Epithelial cell of esophagus (primary cell): ENCODE measurements around the gene METTL18.

Experiments used
- DNase-seq: peaks from one replicate; pipeline ENCODE4 v3.0.0; 2010; ENCODE audit warnings: low read depth
- H3K4me3 ChIP-seq: 2 replicates; pipeline ENCODE4 v1.5.1; 2011; ENCODE audit warnings: mild to moderate bottlenecking, low read length, control low read depth
- TF ChIP-seq, protein P1 (sequence below): IDR thresholded peaks from 2 replicates; pipeline ENCODE4 v1.5.1; 2011; ENCODE audit warnings: low read depth, mild to moderate bottlenecking, low read length, control low read depth, inconsistent platforms; ENCODE audit not compliant: insufficient read depth; ENCODE audit errors: missing control alignments

The METTL18 gene

GRCh38 chr1:169776440-169776839 is 18.3 kb downstream of the METTL18 start:
- no peak for DNase-seq
- TF ChIP-seq, protein P1, sequence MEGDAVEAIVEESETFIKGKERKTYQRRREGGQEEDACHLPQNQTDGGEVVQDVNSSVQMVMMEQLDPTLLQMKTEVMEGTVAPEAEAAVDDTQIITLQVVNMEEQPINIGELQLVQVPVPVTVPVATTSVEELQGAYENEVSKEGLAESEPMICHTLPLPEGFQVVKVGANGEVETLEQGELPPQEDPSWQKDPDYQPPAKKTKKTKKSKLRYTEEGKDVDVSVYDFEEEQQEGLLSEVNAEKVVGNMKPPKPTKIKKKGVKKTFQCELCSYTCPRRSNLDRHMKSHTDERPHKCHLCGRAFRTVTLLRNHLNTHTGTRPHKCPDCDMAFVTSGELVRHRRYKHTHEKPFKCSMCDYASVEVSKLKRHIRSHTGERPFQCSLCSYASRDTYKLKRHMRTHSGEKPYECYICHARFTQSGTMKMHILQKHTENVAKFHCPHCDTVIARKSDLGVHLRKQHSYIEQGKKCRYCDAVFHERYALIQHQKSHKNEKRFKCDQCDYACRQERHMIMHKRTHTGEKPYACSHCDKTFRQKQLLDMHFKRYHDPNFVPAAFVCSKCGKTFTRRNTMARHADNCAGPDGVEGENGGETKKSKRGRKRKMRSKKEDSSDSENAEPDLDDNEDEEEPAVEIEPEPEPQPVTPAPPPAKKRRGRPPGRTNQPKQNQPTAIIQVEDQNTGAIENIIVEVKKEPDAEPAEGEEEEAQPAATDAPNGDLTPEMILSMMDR = no peak
- H3K4me3 ChIP-seq = no peak overlapping the region

DNA sequence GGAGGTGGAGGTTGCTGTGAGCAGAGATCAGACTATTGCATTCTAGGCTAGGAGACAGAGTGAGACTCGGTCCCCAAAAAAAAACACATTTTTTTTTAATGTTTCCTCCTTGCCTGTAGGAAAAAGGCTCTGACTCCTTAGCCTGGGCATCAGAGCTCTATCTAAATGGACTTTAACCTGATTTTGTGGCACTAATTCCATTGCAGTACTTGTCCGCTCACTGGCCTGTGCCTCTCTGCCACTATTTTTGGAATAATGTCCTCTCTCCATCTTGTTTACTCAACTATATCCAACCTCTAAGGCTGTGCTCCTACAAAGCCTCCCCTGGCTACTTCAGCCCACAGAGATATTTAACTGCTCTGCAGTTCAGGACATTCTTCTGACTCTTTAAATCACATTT is 26.5 kb downstream of the METTL18 start:
- no peak for DNase-seq
- H3K4me3 ChIP-seq = no peak overlapping the region
- TF ChIP-seq, protein P1 = no peak

GRCh38 chr1:169765580-169766331 is 29.0 kb downstream of the METTL18 start:
- H3K4me3 ChIP-seq = no peak overlapping the region
- TF ChIP-seq, protein P1 = no peak
- DNase-seq = no peak

DNA sequence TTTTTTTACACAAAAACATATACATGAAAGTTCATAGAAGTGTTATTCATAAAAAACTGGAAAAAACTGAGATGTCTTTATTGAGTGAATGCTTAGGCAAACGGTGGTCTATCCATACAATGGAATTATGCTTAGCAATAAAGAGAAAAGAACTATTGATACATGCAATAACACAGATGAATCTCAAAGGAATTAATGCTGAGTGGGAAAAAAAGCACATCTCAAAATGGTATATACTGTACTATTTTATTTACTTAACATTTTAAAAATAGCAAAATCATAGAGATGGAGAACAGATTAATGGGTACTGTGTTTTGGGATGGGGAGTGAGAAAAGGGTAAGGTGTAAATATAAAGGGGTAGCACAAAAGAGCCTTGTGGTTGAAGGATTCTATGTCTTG is 29.8 kb downstream of the METTL18 start:
- TF ChIP-seq, protein P1 = no peak
- no peak overlapping the region for H3K4me3 ChIP-seq
- no peak for DNase-seq

DNA sequence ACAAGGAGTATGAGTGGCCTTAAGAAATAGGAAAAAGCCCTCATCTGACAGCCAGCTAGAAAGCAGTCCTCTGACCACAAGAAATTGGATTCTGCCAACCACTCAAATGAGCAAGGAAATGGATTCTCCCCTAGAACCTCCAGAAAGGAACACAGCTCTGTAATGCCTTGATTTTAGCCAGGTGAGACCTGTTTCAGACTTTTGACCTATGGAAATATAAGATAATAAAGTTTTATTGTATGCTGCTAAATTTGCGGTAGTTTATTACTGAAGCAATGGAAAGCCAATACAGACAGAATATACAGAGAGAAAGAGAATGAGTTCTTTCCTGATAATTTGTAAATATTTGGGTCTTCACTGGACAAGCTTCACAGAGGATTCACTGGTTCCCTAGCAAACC is 32.0 kb downstream of the METTL18 start:
- TF ChIP-seq, protein P1 = no peak

DNA sequence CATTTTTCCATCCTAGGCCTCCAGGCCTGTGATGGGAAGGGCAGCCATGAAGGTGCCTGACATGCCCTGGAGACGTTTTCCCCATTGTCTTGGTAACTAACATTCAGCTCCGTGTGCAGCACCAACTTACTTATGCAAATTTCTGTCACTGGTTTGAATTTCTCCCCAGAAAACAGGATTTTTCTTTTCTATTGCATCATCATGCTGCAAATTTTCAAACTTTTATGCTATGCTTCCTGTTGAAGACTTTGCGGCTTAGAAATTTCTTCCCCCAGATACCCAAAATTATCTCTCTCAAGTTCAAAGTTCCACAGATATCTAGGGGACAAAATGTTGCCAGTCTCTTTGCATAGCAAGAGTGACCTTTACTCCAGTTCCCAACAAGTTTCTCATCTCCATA is 35.7 kb downstream of the METTL18 start:
- DNase-seq = no peak
- TF ChIP-seq, protein P1 = no peak
- no peak overlapping the region for H3K4me3 ChIP-seq

More for the DNA sequence above, 32.0 kb downstream of the METTL18 start:
- H3K4me3 ChIP-seq = no peak overlapping the region
- DNase-seq = no peak

DNA sequence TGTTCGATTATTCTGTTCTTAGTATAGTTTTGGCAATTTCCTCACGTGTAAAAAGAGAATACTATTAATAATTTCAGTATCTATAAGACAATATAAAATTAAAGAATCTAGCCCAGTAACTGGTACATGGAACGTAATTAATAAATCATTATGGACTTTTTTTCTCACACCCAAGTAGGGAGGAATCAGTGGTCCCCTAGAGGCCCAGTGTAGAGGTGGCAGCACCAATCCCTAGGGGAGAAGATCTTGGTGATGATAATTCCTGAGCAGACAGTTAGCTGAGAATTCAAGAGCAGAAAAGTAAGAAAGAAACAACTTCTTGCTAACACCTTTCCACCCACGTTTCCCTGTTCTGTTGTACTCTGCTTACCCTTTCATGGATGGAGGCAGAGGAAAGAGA is 41.2 kb downstream of the METTL18 start:
- TF ChIP-seq, protein P1 = peak; percentile 19
- no peak for DNase-seq

More for the DNA sequence above, 41.2 kb downstream of the METTL18 start:
- no peak overlapping the region for H3K4me3 ChIP-seq
